GM19025 (cell line): ENCODE measurements around the gene RPL15.

ENCODE experiments used
- ATAC-seq: cut with Tn5 transposase; IDR thresholded peaks from one replicate; pipeline ENCODE4 v1.9.1; 2021; ENCODE audit warnings: mild to moderate bottlenecking, low read depth, moderate library complexity; ENCODE audit not compliant: unreplicated experiment

The RPL15 gene

GRCh38 chr3:23923786-23924185 lies 6.9 kb downstream of the RPL15 start:
- ATAC-seq = no peak

GRCh38 chr3:23926246-23926645 lies 9.3 kb downstream of the RPL15 start:
- ATAC-seq = no peak

- ATAC-seq = no peak
These were observed 9.8 kb downstream of the RPL15 start for GRCh38 chr3:23926736-23927135.

GRCh38 chr3:23928524-23928923 lies 11.6 kb downstream of the RPL15 start:
- no peak for ATAC-seq

- no peak for ATAC-seq
These were observed 14.7 kb downstream of the RPL15 start for GRCh38 chr3:23931597-23931996.

GRCh38 chr3:23932571-23932970 lies 15.6 kb downstream of the RPL15 start:
- no peak for ATAC-seq

GRCh38 chr3:23934253-23934652 lies 17.3 kb downstream of the RPL15 start:
- no peak for ATAC-seq

- ATAC-seq = no peak
These were observed 20.4 kb downstream of the RPL15 start for GRCh38 chr3:23937296-23937695.

- ATAC-seq = no peak
These were observed 21.8 kb downstream of the RPL15 start for GRCh38 chr3:23938688-23939087.

GRCh38 chr3:23940775-23941174 lies 23.8 kb downstream of the RPL15 start:
- ATAC-seq = no peak

- ATAC-seq = no peak
These were observed 24.5 kb downstream of the RPL15 start for GRCh38 chr3:23941440-23941839.

GRCh38 chr3:23942546-23942945 lies 25.6 kb downstream of the RPL15 start:
- no peak for ATAC-seq

GRCh38 chr3:23944007-23944783 lies 27.3 kb downstream of the RPL15 start:
- no peak for ATAC-seq

GRCh38 chr3:23944861-23945662 lies 28.1 kb downstream of the RPL15 start, which contains the start of gene NR1D2:
Gene NR1D2, plus strand, starts transcription at chr3:23945286. Its CDS starts 293 bp downstream, at chr3:23945579.
- ATAC-seq = peak; percentile 51

- ATAC-seq = no peak
These were observed 28.7 kb downstream of the RPL15 start for GRCh38 chr3:23945663-23945912.

- ATAC-seq = peak; percentile 72
These were observed 29.2 kb downstream of the RPL15 start for GRCh38 chr3:23945913-23946687.

- no peak for ATAC-seq
These were observed 31.8 kb downstream of the RPL15 start for GRCh38 chr3:23948761-23949160.

- peak; percentile 6 for ATAC-seq
These were observed 32.9 kb downstream of the RPL15 start for GRCh38 chr3:23949784-23950183.

- ATAC-seq = peak; percentile 10
These were observed 33.4 kb downstream of the RPL15 start for GRCh38 chr3:23950293-23950692.

GRCh38 chr3:23952646-23953045 lies 35.7 kb downstream of the RPL15 start:
- ATAC-seq = peak; percentile 50

GRCh38 chr3:23953523-23953922 lies 36.6 kb downstream of the RPL15 start:
- ATAC-seq = no peak
